ENCODE data around the gene TBC1D22A. TPM values are rescaled to one million over a fixed set of nuclear protein-coding genes. Genes with fewer than 3 reads are reported as not detected.

The TBC1D22A gene
- total RNA-seq, 1 donor from 2014 or later, result 15.3 TPM

DNA sequence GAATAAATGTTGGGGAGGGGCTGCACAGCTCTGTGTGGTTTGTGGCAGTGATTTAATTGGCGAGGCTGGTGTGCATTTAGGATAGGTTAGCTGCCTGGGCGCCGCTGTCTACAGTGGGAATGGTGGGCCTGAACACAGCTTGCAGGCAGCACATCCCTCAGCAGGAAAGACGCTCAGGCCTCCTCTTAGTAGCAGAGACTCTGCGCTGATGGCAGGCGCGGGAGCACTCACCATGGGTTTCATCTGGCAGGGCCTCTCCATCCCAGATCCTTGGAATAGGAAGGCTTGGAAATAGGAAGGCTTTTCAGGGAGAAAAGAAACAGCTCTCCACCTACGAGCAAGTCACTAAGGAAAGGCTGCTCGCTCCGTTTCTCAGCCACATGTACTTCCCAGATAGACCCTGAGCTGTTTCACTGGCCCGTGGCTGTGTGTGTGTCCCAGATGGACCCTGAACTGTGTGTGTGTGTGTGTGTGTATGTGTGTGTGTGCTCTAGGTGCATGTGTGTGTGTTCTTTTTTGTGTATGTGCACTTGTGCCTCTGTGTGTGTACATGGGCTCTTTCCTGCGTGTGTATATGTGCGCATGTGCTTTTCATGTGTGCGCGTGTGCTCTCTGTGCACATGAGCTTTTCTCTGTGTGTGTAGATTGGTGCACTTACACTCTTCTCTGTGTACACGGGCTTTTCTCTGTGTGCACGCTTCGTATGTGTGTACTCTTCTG lies 144.0 kb downstream of the TBC1D22A start:
- DNase-seq (ENCODE audit: low read depth in 2 of 2), result no peak

DNA sequence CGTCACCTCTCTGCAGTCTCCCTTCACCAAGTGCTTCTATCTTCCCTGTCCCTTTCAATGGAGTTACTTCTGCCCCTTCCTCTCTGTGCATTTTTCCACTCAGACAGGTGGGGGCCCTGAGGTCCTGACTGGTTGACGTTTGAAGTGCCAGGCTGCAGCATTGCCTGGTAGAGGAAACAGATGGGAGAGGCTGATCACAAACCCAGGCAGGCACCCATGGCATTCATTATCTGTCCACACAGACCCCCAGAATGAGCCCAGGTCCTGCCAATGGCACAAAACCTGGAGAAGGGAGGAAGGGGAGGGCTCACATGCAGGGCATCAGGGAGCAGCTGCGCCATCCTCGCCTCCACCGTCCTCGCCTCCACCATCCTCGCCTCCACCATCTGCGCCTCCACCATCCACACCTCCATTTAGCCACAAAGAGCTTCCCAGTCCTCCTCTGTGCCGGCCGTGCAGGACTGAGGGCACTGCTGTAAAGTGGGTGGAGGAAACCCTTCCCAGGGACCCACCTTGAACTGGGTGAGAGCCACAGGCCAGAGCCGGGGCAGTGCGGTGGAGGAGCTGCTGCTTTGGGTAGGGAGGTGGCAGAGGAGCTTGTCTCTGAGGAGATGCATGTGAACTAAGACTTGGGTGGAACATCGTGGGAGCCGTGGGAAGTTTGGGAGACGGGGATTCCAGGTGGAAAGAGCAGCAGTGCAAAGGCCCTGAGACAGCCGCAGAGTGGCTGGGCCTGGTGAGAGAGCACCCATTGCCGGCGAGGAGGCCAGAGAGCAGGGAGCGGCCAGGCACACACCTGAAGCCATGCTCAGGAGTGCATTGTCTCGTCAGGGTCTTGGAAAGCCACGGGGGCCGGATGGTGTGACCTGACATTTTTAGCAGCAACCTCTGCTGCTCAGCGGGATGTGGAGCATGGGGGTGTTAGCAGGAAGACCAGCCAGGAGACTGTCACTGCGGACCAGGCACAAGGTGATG lies 145.1 kb downstream of the TBC1D22A start:
- no peak for DNase-seq (ENCODE audit: low read depth in 2 of 2)

- no peak for DNase-seq (ENCODE audit: low read depth in 2 of 2)
These were observed 146.2 kb downstream of the TBC1D22A start for GRCh38 chr22:46908641-46909107.

DNA sequence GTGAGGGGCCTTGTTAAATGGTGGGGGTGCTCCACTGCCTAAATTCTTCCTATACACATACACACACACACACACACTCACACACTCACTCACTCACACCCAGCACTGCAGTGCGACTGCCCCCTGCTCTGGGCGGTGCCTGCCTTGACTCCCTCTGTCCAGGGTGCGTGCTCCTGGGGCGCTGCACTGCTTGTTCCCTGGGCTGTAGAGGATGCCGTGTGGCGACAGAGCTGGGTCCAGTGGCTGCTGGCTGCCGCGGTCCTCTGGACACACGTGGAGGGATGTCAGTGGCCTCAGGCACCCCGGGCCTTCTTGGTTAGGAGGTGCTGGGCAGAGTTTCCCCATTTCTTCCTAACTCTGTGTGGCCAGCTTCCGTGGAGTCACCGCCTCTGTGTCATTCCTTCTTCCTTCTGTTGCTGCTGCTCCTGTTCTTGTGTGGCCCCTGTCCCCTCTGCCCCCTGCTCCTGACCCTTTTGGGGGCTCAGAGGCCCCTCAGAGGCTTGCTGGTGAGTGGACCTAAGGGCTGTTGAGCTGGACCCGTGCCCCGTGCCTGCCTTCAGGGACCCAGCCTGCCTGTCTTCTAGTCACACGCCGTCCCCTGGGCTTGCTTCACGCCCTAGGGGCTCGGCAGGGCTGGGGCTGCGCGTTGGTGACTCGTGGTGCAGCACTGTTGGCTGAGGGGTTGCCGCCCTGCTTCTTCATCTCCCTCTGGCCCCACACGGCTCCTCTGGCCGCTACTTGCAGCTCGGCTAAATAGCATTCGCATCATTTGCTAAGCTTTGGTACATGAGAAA lies 147.0 kb downstream of the TBC1D22A start:
- no peak for DNase-seq (ENCODE audit: low read depth in 2 of 2)

- DNase-seq (ENCODE audit: low read depth in 2 of 2), result no peak
These were observed 148.2 kb downstream of the TBC1D22A start for GRCh38 chr22:46910624-46911023.

GRCh38 chr22:46911346-46911745 lies 148.9 kb downstream of the TBC1D22A start:
- DNase-seq (ENCODE audit: low read depth in 2 of 2), result no peak

DNA sequence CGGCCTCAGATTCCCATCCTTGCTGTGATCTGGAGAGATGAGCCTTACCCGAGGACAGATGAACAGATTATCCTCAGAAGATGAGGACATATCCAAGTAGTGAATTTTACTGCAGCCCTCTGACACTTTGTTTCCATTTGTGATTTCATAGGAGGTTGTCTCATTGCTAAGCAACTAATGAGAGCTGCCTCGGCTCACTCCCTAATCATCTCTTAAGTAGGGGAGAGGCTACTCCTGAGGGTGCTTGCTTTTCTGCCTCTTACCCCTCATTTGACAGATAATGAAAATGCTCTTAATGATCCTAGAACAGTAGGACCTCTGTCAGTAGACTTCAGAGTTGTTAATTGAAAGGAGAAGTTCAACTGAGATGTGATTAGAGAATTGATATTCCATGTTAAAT lies 150.9 kb downstream of the TBC1D22A start:
- no peak for DNase-seq (ENCODE audit: low read depth in 2 of 2)

DNA sequence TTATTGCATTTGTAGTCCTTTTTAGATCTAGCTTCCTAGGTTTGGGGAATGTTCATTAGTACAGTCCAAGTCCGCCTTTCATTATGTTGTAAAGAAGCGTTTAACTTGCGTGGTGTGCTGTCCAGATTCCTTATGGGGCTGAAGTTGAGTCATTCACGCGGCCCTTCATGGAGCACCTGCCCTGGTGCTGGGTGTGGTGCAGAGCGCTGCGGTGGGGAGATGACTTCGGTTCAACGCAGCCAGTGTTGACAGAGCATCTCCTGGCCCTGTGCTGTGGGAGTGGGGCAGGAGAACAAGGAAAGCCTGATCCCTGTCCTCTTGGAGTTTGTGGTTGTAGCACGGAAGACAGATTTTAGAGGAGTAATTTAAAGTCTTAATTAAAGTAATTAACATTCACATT lies 152.0 kb downstream of the TBC1D22A start:
- DNase-seq (ENCODE audit: low read depth in 2 of 2), result no peak

GRCh38 chr22:46914916-46915894 lies 152.8 kb downstream of the TBC1D22A start:
- no peak for DNase-seq (ENCODE audit: low read depth in 2 of 2)

DNA sequence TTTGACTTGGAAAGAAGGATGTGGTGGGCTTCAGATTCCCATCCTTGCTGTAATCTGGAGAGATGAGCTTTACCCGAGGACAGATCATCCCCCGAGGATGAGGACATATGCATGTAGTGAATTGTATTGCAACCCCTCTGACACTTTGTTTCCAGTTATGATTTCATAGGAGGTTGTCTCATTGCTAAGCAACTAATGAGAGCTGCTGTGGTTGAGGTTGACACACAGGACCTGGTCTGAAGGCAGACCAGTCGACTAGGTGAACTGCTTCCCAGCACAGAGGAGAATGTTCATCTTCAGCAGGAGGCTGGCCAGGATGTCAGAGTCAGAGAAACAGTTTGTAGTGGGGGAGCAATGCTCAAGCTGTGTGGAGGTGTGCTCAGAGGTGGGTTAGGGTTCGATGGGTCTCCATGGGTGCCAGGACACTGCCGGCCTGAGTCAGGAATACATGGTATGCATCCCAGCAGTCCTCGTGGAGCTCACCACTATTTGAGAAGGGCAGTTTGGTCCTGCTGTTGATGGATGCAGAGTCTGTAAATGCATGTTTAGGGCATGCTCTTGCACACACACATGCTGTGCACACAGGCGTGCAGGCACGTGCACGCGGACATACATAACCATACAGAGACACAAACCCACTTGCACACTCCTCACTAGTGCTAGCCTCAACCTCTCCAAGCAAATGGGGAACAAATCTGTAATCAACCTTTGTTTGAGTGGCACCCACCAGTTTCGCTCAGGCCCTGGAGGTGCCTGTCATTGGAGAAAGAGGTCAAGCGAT lies 153.7 kb downstream of the TBC1D22A start:
- DNase-seq (ENCODE audit: low read depth in 2 of 2), result no peak

- DNase-seq (ENCODE audit: low read depth in 2 of 2), result no peak
These were observed 154.7 kb downstream of the TBC1D22A start for GRCh38 chr22:46916886-46917770.

DNA sequence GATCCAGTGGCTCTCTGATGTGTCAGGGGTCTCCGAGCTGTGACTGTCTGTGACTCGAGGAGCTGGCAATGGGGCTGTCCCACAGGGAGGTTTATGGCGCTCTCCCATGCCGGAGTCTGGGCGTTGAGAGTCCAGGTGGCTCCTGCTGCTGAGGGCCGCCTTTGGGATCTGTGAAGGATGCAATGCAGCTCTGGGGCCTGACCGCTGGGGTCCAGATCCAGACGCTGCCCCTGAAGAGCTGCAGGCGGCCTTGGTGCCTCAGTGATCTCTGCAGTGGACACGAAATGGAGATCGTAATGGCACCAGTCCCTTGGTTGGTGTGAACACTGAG lies 155.3 kb downstream of the TBC1D22A start:
- DNase-seq (ENCODE audit: low read depth in 2 of 2), result no peak

DNA sequence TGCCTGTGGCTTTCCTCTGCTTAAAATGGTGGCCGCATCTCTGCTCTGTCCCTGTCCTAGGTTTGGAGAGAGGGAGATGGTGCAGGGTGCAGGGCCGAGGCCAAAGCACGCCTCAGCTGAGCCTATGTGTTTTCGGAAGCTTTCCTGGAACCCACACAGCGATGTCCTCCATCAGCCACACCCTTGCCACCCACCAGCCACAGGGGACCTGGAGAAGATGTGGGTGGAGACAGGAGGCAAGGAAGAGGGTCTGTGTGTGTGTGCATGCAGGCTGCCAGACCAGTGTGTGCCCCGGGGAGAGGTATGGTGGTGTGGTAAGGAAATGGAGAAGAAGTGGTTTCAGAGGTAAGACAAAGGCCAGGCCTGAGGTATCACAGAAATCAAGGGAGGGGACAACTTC lies 155.7 kb downstream of the TBC1D22A start:
- DNase-seq (ENCODE audit: low read depth in 2 of 2), result no peak

DNA sequence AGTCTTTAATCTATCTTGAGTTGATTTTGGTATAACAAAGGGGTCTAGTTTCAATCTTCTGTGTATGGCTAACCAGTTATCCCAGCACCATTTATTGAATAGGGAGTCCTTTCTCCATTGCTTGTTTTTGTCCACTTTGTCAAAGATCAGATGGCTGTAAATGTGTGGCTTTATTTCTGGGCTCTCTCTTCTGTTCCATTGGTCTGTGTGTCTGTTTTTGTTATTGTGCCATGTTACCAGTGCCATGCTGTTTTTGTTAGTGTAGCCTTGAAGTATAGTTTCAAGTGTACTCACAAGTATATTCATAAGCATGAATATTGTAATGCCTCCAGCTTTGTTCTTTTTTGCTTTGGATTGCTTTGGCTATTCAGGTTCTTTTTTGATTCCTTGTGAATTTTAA lies 159.6 kb downstream of the TBC1D22A start:
- DNase-seq (ENCODE audit: low read depth in 2 of 2), result no peak

GRCh38 chr22:46923394-46923793 lies 160.9 kb downstream of the TBC1D22A start:
- no peak for DNase-seq (ENCODE audit: low read depth in 2 of 2)

DNA sequence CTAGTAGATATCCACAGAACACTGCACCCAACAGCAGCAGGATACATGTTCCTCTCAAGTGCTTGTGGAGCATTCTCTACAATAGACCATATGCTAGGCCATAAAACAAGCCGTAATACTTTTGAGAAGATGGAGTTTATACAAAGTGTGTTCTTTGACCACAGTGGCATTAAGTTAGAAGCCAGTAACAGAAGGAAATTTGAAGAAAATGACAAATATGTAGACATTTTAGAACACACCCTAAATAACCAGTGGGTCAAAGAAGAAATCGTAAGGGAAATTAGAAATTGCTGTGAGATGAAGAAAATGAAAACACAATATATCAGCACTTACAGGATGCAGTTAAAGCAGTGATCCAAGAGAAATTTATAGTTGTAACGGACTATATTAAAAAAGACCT lies 163.4 kb downstream of the TBC1D22A start:
- DNase-seq (ENCODE audit: low read depth in 2 of 2), result no peak

DNA sequence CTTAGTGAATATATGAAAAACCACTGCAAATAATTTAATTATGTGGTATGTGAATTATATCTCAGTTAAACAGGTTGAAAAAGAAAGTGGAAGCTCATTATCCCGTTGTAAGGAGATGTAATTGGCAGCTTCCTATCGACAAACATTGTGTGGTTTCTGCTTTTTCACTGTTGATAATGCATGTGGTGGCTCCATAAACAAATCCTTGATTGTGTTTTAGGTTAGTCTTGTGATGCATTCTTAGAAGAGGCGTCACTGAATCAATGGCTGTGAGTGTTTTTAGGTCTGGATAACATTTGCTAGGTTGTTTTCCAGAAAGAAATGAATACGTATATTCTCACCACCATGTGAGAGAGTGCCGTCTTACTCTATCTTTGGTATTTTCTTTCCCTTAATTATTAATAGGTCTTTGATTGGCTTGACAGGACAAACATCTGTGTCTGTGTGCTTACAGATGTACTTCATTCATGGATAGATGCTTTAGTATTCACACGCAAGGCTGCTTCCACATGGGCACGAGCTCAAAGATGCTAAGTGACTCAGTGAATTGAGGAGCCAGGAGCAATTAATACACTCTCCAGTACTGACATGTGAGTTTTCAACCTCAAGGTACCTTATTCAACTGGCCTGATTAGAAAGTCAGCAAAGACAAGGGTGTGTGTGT lies 166.7 kb downstream of the TBC1D22A start:
- no peak for DNase-seq (ENCODE audit: low read depth in 2 of 2)

DNA sequence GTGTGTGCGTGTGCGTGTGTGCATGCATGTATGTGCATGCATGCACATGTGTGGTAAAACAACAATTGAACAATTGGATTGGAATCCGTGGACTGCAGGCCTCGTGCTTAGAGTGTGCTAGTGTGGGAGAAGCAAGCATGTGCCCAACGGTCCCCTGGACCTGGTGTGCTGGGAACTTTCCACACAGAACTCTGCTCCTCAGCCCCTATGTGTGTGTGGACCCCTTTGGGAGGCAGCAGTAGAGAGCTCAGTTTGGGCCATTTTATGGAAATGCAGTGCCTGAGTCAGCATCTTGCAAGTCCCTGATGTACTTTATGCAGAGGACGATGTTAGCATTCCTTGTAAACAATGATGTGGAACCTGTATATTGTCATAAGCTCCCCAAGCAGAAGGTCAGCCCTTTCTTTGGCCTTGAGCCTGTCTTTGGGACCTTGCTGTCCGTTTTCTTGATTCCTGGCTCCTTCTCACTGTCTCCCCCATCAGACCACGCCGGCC lies 167.3 kb downstream of the TBC1D22A start:
- no peak for DNase-seq (ENCODE audit: low read depth in 2 of 2)

All from lung microvascular endothelial cell (primary cell).